Calu3 (cell line): ENCODE data around the gene KANSL1. TPM values are rescaled to one million over a fixed set of nuclear protein-coding genes. Genes with fewer than 3 reads are reported as not detected.

Experiments
- BruUV-seq: library from RNA; stranded (reverse); fragments of 400-500 nt; replicated peaks from 2 replicates; lab custom pipeline; 2021; lab: Mats Ljungman, UMichigan
- CTCF ChIA-PET: fragments of 300-600 bp; sonication (Branson Sonifier 250); formaldehyde crosslinking; loops from one replicate; lab custom pipeline; 2022; ENCODE audit warnings: antibody characterized with exemption; lab: Charles Lee
- DNase-seq: peaks from one replicate; pipeline ENCODE4 v3.0.0; 2022
- H3K27ac Mint-ChIP-seq: one replicate; pipeline ENCODE4 v1.8.0; 2022; ENCODE audit warnings: mixed read lengths; ENCODE audit not compliant: unreplicated experiment
- H3K27me3 Mint-ChIP-seq: one replicate; pipeline ENCODE4 v1.8.0; 2022; ENCODE audit warnings: mixed read lengths; ENCODE audit not compliant: unreplicated experiment
- H3K36me3 Mint-ChIP-seq: one replicate; pipeline ENCODE4 v1.8.0; 2022; ENCODE audit warnings: mild to moderate bottlenecking, moderate library complexity, mixed read lengths; ENCODE audit not compliant: insufficient read depth, unreplicated experiment
- H3K4me1 Mint-ChIP-seq: one replicate; pipeline ENCODE4 v1.8.0; 2022; ENCODE audit warnings: mild to moderate bottlenecking, low read depth, mixed read lengths; ENCODE audit not compliant: unreplicated experiment
- H3K4me3 Mint-ChIP-seq: one replicate; pipeline ENCODE4 v1.8.0; 2022; ENCODE audit warnings: mild to moderate bottlenecking, low read depth, moderate library complexity, mixed read lengths; ENCODE audit not compliant: unreplicated experiment
- H3K9me3 Mint-ChIP-seq: one replicate; pipeline ENCODE4 v1.8.0; 2022; ENCODE audit warnings: low read depth, mixed read lengths; ENCODE audit not compliant: unreplicated experiment
- CTCF ChIP-seq: fragments of 200-600 bp; IDR thresholded peaks from one replicate; pipeline ENCODE4 v1.8.0; 2022; ENCODE audit warnings: antibody characterized with exemption; ENCODE audit not compliant: unreplicated experiment
- intact Hi-C: fragments of 100-400 bp; cut with micrococcal nuclease; formaldehyde crosslinking; loops from one replicate; pipeline ENCODE4 v1.10.0; 2022; ENCODE audit not compliant: unreplicated experiment
- total RNA-seq: library from RNA; stranded (reverse); gene quantifications from 2 replicates; pipeline ENCODE4 v1.2.3, GENCODE V29; 2022

The KANSL1 gene
- total RNA-seq, 1 experiment from 2014 or later = 190 TPM

GRCh38 chr17:46194393-46195216 is 1.4 kb upstream of the KANSL1 start:
- peak; percentile 86 for TF ChIP-seq CTCF
- H3K9me3 Mint-ChIP-seq = no peaks in the 10 kb centered on the region
- H3K4me1 Mint-ChIP-seq = peaks cover 50% of the 10 kb centered on the region
- CTCF ChIA-PET = interaction anchor here (0.6 to 3.6 kb wide), 4 partner anchors 7 to 25 kb away, joined by 3 to 105 read pairs (median 3); no protein-coding TSS in a partner anchor
- no peaks in the 10 kb centered on the region for H3K27me3 Mint-ChIP-seq
- DNase-seq = peak; percentile 65
- TSS peak; percentile 51 for BruUV-seq
- H3K4me3 Mint-ChIP-seq = peak overlapping the region; percentile 95
- intact Hi-C loops = loop anchor here (1.0 to 5.0 kb wide), 3 partner anchors 19 to 192 kb away; no protein-coding TSS in a partner anchor
- peaks cover 60% of the 10 kb centered on the region for H3K36me3 Mint-ChIP-seq
- H3K27ac Mint-ChIP-seq = peak overlapping the region; percentile 99

GRCh38 chr17:46193626-46194392 is 580 bp upstream of the KANSL1 start:
- H3K4me3 Mint-ChIP-seq = peak overlapping the region; percentile 95
- peak; percentile 99 for DNase-seq
- intact Hi-C loops = loop anchor here (1.0 to 5.0 kb wide), 3 partner anchors 19 to 192 kb away; no protein-coding TSS in a partner anchor
- TF ChIP-seq CTCF = peak; percentile 54
- peaks cover 50% of the 10 kb centered on the region for H3K4me1 Mint-ChIP-seq
- peak overlapping the region; percentile 99 for H3K27ac Mint-ChIP-seq
- CTCF ChIA-PET = interaction anchor here (0.7 to 3.6 kb wide), 14 partner anchors 8 to 326 kb away, joined by 3 to 105 read pairs (median 6); partner anchors contain the start of gene MAPT
- peaks cover 68% of the 10 kb centered on the region for H3K36me3 Mint-ChIP-seq
- no TSS peak for BruUV-seq
- H3K9me3 Mint-ChIP-seq = no peaks in the 10 kb centered on the region
- H3K27me3 Mint-ChIP-seq = no peaks in the 10 kb centered on the region

- H3K9me3 Mint-ChIP-seq = no peaks in the 10 kb centered on the region
Observed at GRCh38 chr17:46192439-46193150, 634 bp downstream of the KANSL1 start.

More at GRCh38 chr17:46192439-46193150, 634 bp downstream of the KANSL1 start:
- no peak for TF ChIP-seq CTCF
- peak overlapping the region; percentile 99 for H3K27ac Mint-ChIP-seq
- H3K4me1 Mint-ChIP-seq = peaks cover 59% of the 10 kb centered on the region
- intact Hi-C loops = loop anchor here (5.0 kb wide), 2 partner anchors 75 to 190 kb away; no protein-coding TSS in a partner anchor
- H3K27me3 Mint-ChIP-seq = no peaks in the 10 kb centered on the region
- BruUV-seq = no TSS peak
- CTCF ChIA-PET = interaction anchor here (0.5 to 3.6 kb wide), 57 partner anchors 8 to 1305 kb away, joined by 3 to 105 read pairs (median 4); partner anchors contain the start of gene MAPT
- peak overlapping the region; percentile 95 for H3K4me3 Mint-ChIP-seq
- peaks cover 72% of the 10 kb centered on the region for H3K36me3 Mint-ChIP-seq
- DNase-seq = peak; percentile 84
